Amniotic stem cell (primary cell): ENCODE data around the gene CFD.
"Not testable (repeated sequence)": the region's sequence is repeated elsewhere in the genome, so short reads cannot be mapped to it uniquely, and the experiment has no call there.

Source experiments
- DNase-seq: peaks from one replicate; lab custom pipeline; 2025; lab: John Stamatoyannopoulos, UW

CFD gene

DNA sequence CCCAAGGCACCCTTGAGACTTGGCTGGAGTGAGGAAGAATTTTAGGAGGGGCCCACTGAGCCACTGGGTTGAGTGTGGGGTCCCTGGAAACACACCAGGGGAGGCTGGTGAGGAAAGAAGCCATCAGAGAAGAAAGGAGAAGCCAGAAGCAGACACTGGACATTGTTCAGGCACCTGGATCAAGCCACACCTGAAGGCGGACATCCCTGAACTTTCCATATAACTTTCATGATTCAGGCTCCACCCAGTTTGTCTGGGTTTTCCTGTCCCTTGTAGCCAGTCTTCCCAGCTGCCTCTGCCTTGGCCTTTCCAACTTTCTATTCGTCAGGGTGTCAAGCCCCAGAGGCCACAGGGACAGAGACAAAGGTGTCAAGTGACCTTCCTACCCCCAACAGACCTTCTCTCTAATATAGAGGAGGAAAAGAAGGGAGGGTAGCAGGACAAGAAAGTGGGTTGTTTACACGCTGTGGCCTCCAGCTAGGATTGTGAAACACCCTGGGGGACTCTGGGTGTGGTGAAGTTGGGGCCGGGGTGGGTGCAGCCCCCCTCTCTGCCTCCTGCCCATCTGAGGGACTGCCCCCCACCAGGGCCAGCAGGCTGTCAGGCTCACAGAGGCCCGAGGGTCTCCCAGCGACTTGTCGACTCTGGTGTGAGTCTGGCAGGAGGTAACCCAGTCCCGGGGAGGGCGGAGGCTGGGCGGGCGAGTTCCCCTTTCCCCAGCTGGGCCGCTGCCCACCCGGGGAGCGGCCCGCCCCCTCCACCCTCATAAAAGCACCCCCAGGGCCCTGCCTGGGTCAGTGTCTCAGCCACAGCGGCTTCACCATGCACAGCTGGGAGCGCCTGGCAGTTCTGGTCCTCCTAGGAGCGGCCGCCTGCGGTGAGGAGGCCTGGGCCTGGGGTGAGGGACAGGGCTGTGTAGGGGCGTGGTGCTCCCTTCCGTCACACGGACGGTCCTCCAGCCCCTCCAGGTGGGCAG is at the start of gene CFD:
CFD (plus strand) TSS at position 797 of the 976 bp plus-strand sequence; CDS start at position 823, 26 bp downstream.
- DNase-seq = no peak

DNA sequence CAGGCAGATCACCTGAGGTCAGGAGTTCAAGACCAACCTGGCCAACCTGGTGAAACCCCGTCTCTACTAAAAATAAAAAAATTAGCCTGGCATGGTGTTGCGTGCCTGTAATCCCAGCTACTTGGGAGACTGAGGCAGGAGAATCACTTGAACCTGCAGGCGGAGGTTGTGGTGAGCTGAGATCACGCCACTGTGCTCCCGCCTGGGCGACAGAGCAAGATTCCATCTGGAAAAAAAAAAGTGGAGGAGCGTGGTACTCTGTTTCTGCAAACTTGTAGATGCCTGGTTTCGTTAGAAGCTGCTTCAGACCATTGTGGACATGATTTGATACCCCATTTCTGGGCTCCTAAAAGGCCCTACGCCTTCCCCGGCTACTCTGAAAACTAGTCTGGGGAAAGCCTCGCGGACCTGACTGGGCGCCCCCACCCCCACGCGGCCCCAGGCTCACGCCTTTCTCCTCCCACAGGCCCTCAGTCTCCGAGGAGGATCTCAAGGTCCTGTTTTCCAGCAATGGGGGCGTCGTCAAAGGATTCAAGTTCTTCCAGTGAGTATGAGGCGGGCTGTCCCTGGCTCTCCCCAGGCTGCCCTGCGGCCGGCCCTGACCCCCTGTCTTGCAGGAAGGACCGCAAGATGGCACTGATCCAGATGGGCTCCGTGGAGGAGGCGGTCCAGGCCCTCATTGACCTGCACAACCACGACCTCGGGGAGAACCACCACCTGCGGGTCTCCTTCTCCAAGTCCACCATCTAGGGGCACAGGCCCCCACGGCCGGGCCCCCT is 49.2 kb upstream of the CFD start:
- DNase-seq = no peak

DNA sequence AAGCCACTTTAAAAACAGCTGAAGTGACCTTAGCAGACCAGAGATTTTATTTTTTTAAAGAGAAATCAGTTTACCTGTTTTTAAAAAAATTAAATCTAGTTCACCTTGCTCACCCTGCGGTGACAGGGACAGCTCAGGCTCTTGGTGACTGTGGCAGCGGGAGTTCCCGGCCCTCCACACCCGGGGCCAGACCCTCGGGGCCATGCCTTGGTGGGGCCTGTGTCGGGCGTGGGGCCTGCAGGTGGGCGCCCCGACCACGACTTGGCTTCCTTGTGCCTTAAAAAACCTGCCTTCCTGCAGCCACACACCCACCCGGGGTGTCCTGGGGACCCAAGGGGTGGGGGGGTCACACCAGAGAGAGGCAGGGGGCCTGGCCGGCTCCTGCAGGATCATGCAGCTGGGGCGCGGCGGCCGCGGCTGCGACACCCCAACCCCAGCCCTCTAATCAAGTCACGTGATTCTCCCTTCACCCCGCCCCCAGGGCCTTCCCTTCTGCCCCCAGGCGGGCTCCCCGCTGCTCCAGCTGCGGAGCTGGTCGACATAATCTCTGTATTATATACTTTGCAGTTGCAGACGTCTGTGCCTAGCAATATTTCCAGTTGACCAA is 48.5 kb upstream of the CFD start:
- no peak for DNase-seq

DNA sequence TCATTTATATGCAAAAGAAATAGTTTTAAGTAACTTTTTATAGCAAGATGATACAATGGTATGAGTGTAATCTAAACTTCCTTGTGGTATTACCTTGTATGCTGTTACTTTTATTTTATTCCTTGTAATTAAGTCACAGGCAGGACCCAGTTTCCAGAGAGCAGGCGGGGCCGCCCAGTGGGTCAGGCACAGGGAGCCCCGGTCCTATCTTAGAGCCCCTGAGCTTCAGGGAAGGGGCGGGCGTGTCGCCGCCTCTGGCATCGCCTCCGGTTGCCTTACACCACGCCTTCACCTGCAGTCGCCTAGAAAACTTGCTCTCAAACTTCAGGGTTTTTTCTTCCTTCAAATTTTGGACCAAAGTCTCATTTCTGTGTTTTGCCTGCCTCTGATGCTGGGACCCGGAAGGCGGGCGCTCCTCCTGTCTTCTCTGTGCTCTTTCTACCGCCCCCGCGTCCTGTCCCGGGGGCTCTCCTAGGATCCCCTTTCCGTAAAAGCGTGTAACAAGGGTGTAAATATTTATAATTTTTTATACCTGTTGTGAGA is 47.9 kb upstream of the CFD start:
- no peak for DNase-seq

DNA sequence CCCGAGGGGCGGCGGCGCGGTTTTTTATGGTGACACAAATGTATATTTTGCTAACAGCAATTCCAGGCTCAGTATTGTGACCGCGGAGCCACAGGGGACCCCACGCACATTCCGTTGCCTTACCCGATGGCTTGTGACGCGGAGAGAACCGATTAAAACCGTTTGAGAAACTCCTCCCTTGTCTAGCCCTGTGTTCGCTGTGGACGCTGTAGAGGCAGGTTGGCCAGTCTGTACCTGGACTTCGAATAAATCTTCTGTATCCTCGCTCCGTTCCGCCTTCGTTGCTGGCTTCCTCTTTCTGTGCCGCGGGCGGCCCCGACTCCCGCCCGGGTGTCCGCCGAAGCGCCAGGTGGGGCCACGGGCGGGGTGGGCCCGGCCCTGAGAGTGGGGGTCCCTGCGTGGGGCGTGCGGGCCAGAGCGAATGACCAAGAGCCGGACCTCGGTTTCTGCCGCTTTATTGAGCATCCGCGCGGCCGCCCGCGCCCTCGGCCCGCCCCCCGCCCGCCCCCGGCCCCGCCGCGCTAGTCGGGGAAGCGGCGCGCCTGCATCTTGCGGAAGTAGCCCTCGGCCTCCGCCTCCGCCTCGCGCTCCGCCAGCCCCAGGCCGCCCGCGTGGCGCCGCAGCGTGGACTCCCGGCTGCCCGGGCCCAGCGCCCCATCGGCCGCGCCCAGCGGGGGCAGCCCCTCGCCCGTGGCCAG is 47.3 kb upstream of the CFD start:
- DNase-seq = no peak

DNA sequence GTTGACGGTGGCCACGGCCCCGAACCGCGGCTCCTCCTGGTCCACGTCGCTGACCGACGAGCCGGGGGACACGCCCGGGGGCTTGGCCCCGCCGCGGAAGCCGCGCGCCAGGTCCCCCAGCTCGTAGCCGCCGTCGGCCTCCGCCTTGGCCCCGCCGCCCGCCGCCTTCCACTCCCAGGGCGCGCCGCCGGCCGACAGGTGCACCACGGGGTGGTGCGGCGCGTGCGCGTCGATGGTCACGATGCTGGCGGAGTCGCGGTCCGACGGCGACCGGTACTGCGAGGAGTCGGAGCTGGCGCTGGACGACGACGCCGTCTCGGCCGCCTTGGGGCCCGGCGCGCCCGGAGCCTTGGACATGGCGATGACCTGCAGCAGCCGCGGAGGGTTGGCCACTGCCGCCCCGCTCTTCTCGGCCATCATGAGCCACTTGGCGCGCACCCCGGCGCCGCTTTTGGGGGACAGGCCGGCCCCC is 46.7 kb upstream of the CFD start:
- DNase-seq = no peak

DNA sequence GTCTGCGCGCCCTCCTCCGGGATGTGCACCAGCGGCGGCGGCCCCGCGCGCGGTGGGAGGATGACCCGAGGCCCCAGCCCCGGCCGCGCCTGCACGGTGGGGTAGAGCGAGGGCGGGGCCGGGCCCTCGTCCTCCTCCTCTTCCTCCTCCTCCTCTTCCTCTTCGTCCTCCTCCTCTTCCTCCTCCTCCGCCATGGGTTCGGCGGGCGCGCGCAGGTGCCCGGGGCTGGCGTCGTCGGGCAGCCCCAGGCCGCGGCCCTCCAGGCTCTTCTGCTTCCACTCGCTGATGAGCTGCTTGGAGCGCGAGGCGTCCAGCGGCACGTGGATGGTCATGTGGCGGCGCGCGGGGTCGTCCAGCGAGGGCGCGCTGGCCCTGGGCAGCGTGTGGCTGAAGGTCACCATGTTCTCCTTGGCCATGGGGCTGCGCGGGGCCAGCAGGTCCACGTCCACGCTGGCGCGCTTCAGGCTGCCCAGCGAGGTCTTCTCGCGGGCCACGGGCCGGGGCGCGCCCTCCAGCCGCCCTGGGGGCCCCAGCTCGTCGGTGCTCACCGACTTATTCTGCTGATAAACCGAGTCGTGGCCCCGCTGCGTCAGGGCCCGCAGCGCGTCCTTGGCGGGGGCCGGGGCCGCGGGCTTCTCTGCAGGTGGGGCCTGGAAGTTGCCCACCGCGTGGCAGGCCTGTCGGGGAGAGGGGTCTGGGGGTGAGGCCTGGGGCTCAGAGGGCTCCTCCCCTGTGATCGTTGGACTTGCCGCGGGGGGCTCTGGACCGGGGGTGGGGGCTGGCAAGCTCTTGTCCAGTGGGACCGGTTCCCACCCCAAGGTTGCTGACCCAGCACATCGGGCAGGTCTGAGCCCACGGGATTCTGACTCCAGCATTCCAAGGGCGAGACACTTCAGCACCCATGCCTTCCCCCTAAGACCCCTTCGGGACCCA is 46.0 kb upstream of the CFD start:
- no peak for DNase-seq

DNA sequence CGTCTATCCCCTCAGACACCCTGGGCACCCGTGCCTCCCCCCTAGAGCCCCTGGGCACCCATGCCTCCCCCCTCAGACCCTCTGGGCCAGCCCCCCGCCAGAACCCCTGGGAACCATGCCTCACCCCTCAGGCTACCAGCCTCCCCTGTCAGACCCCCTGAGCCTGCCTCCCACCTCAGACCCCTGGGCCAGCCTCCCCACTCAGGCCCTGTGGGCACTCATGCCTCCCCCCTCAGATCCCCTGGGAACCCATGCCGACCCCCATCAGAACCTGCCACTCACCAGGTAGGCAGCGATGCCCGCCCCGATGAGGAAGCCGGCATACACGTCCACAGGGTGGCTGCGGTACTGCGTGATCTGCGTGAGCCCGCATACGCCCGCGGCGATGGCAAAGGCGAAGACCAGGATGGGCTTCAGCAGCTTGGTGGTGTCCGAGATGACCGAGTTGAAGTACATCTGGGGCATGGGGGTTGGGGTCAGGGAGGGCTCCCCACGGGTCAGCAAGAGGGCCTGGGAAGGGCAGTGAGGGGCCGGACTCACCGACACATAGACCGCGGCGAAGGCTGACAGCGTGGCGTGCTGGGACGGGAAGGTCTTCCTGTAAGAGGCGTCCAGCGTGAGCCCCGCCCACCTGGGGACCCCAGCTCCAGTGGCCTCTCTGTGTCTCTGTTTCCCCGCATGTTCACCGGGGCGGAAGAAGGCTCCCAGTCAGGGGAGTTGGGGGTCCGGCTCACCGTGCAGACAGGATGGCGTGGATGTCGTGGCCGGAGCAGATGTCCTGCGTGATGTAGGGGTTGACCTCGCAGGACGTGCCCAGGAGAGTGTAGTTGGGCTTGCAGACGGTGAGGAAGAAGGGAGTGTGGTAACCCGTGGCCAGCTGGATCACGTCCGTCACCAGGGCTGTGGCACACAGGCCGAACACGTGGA is 45.0 kb upstream of the CFD start:
- DNase-seq = no peak

DNA sequence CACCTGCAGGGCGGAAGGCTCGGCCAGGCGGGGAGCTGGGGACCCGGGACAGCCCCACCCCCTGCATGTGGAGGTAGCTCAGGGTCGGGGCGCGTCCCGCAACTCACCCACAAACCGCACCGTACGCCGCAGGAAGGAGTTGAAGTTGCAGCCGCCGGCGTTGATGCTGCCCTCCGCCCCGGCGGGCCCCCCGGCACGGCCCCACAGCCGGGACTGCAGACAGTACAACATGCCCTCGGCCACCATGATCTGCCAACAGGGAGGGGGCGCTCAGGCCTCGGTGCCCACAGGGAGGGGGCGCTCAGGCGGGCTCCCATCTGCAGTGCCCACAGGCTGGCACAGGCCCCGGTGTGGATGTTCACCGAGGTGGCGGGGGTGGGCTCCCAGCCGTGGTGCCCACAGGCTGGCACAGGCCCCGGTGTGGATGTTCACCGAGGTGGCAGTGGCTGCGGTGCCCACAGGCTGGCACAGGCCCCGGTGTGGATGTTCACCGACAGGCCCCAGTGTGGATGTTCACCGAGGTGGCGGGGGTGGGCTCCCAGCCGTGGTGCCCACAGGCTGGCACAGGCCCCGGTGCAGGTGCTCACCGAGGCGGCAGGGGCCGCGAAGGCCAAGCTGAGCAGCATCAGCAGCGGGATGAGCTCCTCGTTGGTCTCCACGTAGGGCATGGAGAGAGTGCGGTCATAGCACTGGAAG is 44.2 kb upstream of the CFD start:
- DNase-seq = no peak

DNA sequence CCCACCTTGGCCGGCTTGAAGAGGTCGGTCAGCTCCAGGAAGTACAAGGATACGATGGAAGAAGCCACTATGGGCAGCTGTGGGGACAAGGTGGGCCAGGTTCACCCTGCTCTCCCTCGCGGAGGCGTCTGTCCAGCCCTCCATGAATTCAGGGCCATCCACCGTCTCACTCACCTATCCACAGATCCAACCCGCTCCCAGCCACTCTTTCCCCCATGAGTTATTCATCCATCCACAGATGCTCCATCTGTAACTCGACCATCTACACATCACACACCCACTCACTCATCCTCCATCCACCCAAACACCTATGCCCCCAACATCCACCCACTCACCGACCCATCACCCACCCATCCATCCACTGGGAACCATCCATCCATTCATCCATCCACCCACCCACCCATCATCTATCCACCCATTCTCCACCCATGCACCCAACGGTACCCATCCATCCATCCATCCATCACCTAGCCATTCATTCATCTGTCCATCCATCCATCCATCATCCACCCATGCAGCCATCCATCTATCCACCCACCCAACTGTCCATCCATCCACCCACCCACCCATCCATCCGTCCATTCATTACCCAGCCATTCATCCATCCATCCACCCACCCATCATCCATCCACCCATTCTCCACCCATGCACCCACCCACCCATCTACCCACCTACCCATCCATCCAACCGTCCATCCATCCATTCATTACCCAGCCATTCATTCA is 43.5 kb upstream of the CFD start:
- no peak for DNase-seq

DNA sequence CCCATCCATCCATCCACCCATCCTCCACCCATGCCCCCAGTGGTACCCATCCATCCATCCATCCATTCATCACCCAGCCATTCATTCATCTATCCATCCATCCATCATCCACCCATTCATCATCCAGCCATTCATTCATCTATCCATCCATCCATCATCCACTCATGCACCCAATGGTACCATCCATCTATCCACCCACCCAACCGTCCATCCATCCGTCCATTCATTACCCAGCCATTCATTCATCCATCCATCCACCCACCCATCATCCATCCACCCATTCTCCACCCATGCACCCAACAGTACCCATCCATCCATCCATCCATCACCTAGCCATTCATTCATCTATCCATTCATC is 43.0 kb upstream of the CFD start:
- no peak for DNase-seq

DNA sequence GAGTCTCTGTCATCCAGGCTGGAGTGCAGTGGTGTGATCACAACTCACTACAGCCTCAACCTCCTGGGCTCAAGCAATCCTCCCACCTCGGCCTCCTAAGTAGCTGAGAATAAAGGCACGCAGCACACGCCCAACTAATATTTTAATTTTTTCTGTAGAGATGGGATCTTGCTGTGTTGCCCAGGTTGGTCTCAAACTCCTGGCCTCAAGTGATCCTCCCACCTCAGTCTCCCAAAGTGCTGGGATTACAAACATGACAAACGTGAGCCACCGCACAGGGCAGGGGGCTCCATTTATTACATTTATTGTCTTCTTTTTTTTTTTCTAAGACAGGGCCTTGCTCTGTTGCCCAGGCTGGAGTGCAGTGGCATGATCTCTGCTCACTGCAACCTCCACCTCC is 39.3 kb upstream of the CFD start:
- not testable (repeated sequence) for DNase-seq

DNA sequence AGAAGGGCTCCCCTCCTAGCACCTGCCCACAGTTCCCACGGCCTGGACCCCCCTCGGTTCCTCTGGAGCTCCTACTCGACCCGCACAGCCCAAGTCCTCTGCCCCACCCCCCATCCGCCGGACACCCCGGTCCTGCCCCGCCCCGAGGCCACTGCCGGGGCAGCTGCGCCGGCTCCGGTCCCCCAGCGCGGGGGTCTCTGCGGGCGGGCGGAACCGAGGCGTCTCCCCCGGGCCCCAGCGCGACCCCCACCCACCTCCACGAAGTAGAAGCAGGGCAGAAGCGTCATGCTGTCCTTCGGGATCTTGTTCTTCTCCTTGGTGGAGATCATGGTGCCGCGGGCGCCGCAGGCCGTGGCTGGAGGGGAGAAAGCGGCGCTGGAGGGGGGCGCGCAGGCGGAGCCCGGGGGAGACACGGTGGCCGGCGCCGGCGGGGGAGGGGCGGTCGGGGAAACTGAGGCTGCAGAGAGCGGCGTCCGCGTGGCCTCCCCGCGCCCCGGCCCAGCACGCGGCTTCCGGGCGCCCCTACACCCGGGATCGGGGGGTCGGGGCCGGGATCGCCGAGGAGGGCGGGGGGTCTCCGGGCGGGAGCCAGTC is 38.1 kb upstream of the CFD start:
- DNase-seq = no peak

DNA sequence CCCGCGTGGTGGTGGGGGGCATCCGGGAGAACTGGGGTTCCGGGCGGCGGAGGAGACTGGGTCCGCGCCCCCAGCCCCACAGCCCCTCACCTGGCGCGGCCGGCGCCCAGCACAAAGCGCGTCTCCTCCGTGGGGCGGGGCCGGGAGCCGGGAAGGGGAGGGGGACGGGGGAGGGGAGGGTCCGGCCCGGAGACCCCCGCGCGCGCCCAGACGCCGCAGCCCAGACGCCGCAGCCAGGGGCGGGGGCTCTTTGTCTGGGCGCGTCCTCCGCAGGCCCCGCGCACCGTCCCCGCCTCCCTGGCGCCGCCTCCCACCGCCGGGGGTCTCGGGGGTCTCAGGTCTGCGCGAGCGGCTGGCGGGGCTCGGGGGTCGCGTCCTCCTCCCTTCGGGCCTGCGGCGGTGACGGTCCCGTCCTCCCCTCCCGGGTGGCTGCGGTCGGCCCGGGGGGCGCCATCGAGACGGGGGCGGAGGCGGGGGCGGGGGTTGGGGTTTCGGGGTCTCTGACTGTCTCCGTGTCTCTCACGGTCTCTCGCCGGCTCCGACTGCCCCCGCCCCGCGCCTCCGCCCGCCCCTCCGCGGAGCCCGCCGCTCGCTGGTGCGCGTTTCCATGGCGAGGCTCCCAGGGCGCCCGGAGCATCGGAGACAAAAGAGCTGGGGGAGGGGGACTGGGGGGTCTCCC is 37.5 kb upstream of the CFD start, which contains the start of gene PLPPR3:
PLPPR3 (minus strand) TSS at position 131 of the 679 bp plus-strand sequence. CDS start 396 bp downstream, outside the sequence.
- DNase-seq = no peak

DNA sequence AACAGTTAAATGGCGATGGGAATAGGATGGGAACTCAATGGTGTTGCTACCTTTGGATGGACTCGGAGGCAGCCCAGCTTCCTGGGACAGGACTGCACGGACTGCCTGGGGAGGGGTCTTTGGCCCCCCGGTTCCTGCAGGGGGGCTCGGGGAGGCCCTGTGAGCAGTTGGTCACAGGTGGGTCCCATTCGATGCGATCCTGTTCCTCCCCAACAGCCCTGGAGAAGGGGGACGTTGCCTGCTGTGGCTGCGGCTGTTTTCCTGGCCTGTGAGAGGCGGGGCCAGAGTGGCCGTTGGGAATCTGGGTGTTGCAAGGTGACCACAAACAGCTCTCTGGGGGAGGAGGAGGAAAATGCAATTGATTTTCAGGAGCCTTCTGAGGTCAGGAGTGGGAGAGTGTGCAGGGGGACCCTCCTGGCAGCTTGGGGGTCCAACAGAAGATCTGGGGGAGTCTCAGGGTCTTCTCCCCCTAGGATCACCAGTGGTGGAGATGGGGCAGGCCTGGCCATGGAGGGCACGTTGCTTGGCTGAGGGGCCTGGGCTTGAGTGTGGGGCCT is 35.8 kb upstream of the CFD start:
- no peak for DNase-seq

DNA sequence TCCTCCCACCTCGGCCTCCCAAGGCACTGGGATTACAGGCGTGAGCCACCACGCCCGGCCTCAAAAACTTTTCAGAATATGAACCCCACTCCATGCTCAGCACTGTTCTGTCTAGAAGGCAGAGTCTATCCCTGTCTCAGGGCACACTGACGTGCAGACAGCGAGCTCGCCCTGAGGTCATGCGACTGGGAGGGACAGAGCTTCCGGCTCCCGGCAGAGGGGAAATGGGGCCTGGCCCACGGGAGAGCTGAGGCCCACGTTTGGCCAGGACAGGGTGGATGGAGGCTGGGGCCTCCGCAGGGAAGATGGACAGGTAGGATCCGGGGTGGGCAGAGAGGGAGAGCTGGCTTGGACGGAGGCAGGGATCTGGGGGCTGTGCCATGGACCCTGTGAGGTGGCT is 34.6 kb upstream of the CFD start:
- no peak for DNase-seq
